Stomach (tissue), 9 donors: ENCODE measurements around the gene PSMB4. TPM values are rescaled to one million over a fixed set of nuclear protein-coding genes. Genes with fewer than 3 reads are reported as not detected.

ENCODE experiments used
- DNase-seq, 2 donors: peaks; one replicate each; pipeline versions ENCODE4 v3.0.0 to v3.0.0-alpha.2; 2013 to 2019
- H3K27ac ChIP-seq, 5 donors: fragments of 200-600 bp in 4 of 5; sonication (generic) in 4 of 5; one replicate each; pipeline ENCODE4 v1.5.1; 2013 to 2019; ENCODE audit warnings: mild to moderate bottlenecking in 1 of 5, moderate library complexity in 1 of 5
- H3K27me3 ChIP-seq, 3 donors: fragments of 200-600 bp; sonication (generic); one replicate each; pipeline ENCODE4 v1.5.1; 2017 to 2019; ENCODE audit warnings: mixed run types in 1 of 3
- H3K36me3 ChIP-seq, 4 donors: fragments of 200-600 bp; sonication (generic); 1 replicate in 3 of 4; 2 replicates in 1 of 4; pipeline ENCODE4 v1.5.1; 2016 to 2019
- H3K4me1 ChIP-seq, 4 donors: fragments of 200-600 bp; sonication (generic); one replicate each; pipeline ENCODE4 v1.5.1; 2016 to 2019
- H3K4me3 ChIP-seq, 4 donors: fragments of 200-600 bp; sonication (generic) in 3 of 4; one replicate each; pipeline ENCODE4 v1.5.1; 2016 to 2019; ENCODE audit warnings: mild to moderate bottlenecking in 1 of 4
- H3K9me3 ChIP-seq, 4 donors: fragments of 200-600 bp; sonication (generic); one replicate each; pipeline ENCODE4 v1.5.1; 2016 to 2019
- CTCF ChIP-seq, 7 experiments: fragments of 450-650 bp in 4 of 7; fragments of 200-600 bp in 3 of 7; sonication (generic) in 3 of 7; IDR thresholded peaks; one replicate each; pipeline ENCODE4 v1.5.1; 2016 to 2019; ENCODE audit warnings: antibody characterized with exemption in 7 of 7, control low read depth in 2 of 7, mild to moderate bottlenecking in 1 of 7
- EP300 ChIP-seq: sonication (generic); formaldehyde crosslinking; IDR thresholded peaks from one replicate; pipeline ENCODE4 v1.6.1; 2017; ENCODE audit warnings: antibody characterized with exemption
- POLR2A ChIP-seq, 4 donors: fragments of 450-650 bp; IDR thresholded peaks; one replicate each; pipeline ENCODE4 v1.6.1; 2016; ENCODE audit warnings: antibody characterized with exemption in 4 of 4, control low read depth in 2 of 4, mild to moderate bottlenecking in 1 of 4, moderate library complexity in 1 of 4
- POLR2AphosphoS5 ChIP-seq, 3 donors: sonication (generic); formaldehyde crosslinking; IDR thresholded peaks; one replicate each; pipeline ENCODE4 v1.6.1; 2016; ENCODE audit warnings: antibody characterized with exemption in 3 of 3
- WGBS, 5 donors: extraction: QIAGEN DNeasy Blood & Tissue Kit in 3 of 5; methylation state at CpG; one replicate each; pipeline versions ENCODE4 v1.1.5 to v1.1.7; 2013 to 2018; 5-methylcytosine and 5-hydroxymethylcytosine counted together
- intact Hi-C: fragments of 100-400 bp; cut with DNase I; formaldehyde crosslinking; loops from one replicate; pipeline ENCODE4 v1.15.1; 2023; ENCODE audit warnings: low total_unique reads
- polyA plus RNA-seq, 3 donors: library from polyadenylated mRNA; stranded (reverse); fragments of 200-250 nt; gene quantifications; one replicate each; pipeline ENCODE4 v1.2.3, GENCODE V29; 2013
- total RNA-seq, 5 donors: library from RNA; depleted of rRNA; stranded (reverse); fragments of >200 nt; gene quantifications; one replicate each; pipeline versions ENCODE4 v1.1.0 to v1.2.3, GENCODE V29; 2014 to 2016
- donor health status: healthy with polysubstance abuse.
- donor health status: Bipolar disorder and iron deficiency.
- donor health status: healthy.

PSMB4 gene
- total and polyA plus RNA-seq, 8 donors: 111 to 358 (median 247) TPM

GRCh38 chr1:151406176-151406575, 6.8 kb downstream of the PSMB4 start:
- intact Hi-C loops: loop anchor here (10.0 kb wide), 1 partner anchor 101 kb away; no protein-coding TSS in a partner anchor
- 86 to 87% (median 86%) methylated on average over 8 of the region's 8 CpGs for WGBS, 5 donors
- Histone ChIP-seq H3K36me3 (peaks cover 77 to 100% (median 99%) of the 10 kb centered on the region in 4 donors), H3K9me3 (no peaks in the 10 kb centered on the region), H3K27me3 (no peaks in the 10 kb centered on the region), H3K4me3 (no peak overlapping the region), H3K27ac (no peak overlapping the region), H3K4me1 (peaks cover 0 to 8% (median 3%) of the 10 kb centered on the region in 4 donors)
- no peak for TF ChIP-seq EP300
- no peak for TF ChIP-seq CTCF (IDR thresholded peaks at IDR 0.05)
- no peak for TF ChIP-seq POLR2A (IDR thresholded peaks at IDR 0.05)
- no peak for DNase-seq

GRCh38 chr1:151407304-151407703, 7.9 kb downstream of the PSMB4 start:
- no peak overlapping the region for H3K27ac ChIP-seq
- intact Hi-C loops: loop anchor here (10.0 kb wide), 1 partner anchor 103 kb away; no protein-coding TSS in a partner anchor
- H3K4me3 ChIP-seq: no peak overlapping the region
- H3K36me3 ChIP-seq: peaks cover 76 to 100% (median 99%) of the 10 kb centered on the region in 4 donors
- no peak for DNase-seq
- H3K9me3 ChIP-seq: no peaks in the 10 kb centered on the region
- no peak for TF ChIP-seq POLR2AphosphoS5 (IDR thresholded peaks at IDR 0.05)
- no peak for TF ChIP-seq CTCF (IDR thresholded peaks at IDR 0.05)
- no peak for TF ChIP-seq POLR2A (IDR thresholded peaks at IDR 0.05)
- no peak for TF ChIP-seq EP300
- 91 to 97% (median 93%) methylated on average over 3 of the region's 3 CpGs for WGBS, 5 donors
- H3K27me3 ChIP-seq: no peaks in the 10 kb centered on the region
- H3K4me1 ChIP-seq: no peaks in the 10 kb centered on the region

- Histone ChIP-seq H3K4me3 (no peak overlapping the region), H3K4me1 (no peaks in the 10 kb centered on the region), H3K27me3 (no peaks in the 10 kb centered on the region), H3K27ac (no peak overlapping the region), H3K36me3 (peaks cover 70 to 100% (median 99%) of the 10 kb centered on the region in 4 donors), H3K9me3 (no peaks in the 10 kb centered on the region)
- no peak for TF ChIP-seq POLR2A (IDR thresholded peaks at IDR 0.05)
- no peak for TF ChIP-seq EP300
- TF ChIP-seq POLR2AphosphoS5 (IDR thresholded peaks at IDR 0.05): no peak
- no peak for TF ChIP-seq CTCF (IDR thresholded peaks at IDR 0.05)
- DNase-seq: no peak
- intact Hi-C loops: loop anchor here (10.0 kb wide), 1 partner anchor 104 kb away; no protein-coding TSS in a partner anchor
Observed at GRCh38 chr1:151408891-151409290, 9.5 kb downstream of the PSMB4 start.

- H3K36me3 ChIP-seq: peaks cover 71 to 100% (median 100%) of the 10 kb centered on the region in 4 donors
- H3K4me3 ChIP-seq: no peak overlapping the region
- no peaks in the 10 kb centered on the region for H3K9me3 ChIP-seq
- 70 to 88% (median 83%) methylated on average over 2 of the region's 2 CpGs for WGBS, 5 donors
- TF ChIP-seq CTCF (IDR thresholded peaks at IDR 0.05): no peak
- no peak for TF ChIP-seq POLR2A (IDR thresholded peaks at IDR 0.05)
- no peak for TF ChIP-seq POLR2AphosphoS5 (IDR thresholded peaks at IDR 0.05)
- no peak for TF ChIP-seq EP300
- H3K27me3 ChIP-seq: no peaks in the 10 kb centered on the region
- H3K4me1 ChIP-seq: no peaks in the 10 kb centered on the region
- no peak for DNase-seq
- intact Hi-C loops: no loop called here
- H3K27ac ChIP-seq: no peak overlapping the region
Observed at GRCh38 chr1:151411884-151412283, 12.5 kb downstream of the PSMB4 start.
